ENCODE results near the gene SYNM.

Gene SYNM

DNA sequence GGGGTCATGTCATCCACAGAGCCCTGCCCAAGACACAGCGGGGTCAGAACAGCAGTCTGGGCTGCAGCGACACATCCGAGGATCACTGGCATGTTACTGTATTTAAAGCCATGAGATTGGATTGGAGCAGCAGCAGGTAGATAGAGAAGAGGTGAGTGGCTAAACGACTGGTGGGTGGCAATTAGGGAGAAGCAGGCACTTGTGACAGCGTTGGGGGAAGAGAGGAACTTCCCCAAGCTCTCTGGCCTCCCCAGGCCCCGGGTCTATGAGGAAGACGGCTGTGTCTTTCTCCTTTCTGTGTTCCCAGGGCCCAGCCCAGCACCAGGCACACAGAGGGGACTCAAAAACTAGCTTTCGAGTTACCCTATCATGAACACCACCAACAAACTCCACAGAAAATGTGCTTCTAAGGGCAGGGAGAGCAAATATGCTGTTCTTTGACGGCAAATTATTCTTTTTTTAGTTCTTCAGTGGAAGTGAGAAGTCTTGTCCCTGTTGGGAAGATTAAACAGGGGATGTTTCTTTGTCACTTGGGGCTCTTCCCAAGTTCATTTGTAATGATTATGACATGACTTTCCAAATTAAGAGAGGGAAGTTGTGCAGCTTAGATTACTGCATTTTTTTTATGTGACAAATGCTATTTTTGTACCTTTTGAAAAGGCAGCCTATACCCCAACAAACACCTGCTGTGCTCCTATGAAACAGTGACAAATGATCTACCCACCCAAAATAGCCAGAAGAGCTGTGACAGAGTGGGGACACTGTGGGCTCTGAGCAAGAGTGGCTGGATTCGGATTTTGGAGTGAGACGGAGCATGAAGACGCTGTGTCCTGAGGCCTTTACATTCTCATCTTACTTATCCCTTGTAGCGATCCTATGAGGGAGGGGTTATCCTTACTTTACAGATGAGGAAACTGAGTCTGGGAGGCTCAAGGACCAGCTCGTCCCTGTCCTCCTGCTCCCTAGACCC, 7.2 kb upstream of the SYNM start:
- 85 to 93% methylated on average over 6 to 11 of the region's 14 CpGs for WGBS, 2 experiments (ENCODE audit: insufficient coverage in 2 of 2)

GRCh38 chr15:99098426-99098825, 6.5 kb upstream of the SYNM start:
- H3K4me3 ChIP-seq (ENCODE audit: extremely low read depth, insufficient read depth, low read length, poor library complexity, severe bottlenecking), result no peak overlapping the region

More for the DNA sequence above, 7.2 kb upstream of the SYNM start:
- Histone ChIP-seq H3K4me1 (ENCODE audit: control insufficient read depth, insufficient read depth, low read length, poor library complexity, severe bottlenecking) (peaks cover 4% of the 10 kb centered on the region), H3K4me3 (ENCODE audit: extremely low read depth, insufficient read depth, low read length, poor library complexity, severe bottlenecking) (no peak overlapping the region), H3K36me3 (ENCODE audit: control insufficient read depth, insufficient read depth, low read length) (no peaks in the 10 kb centered on the region), H3K9me3 (ENCODE audit: control insufficient read depth, low read length) (no peaks in the 10 kb centered on the region), H3K27ac (ENCODE audit: low read depth, low read length, severe bottlenecking) (no peak overlapping the region)

GRCh38 chr15:99098991-99099390, 5.9 kb upstream of the SYNM start:
- 42 to 76% methylated on average over 2 to 5 of the region's 6 CpGs for WGBS, 2 experiments (ENCODE audit: insufficient coverage in 2 of 2)
- Histone ChIP-seq H3K9me3 (ENCODE audit: control insufficient read depth, low read length) (no peaks in the 10 kb centered on the region), H3K27ac (ENCODE audit: low read depth, low read length, severe bottlenecking) (no peak overlapping the region), H3K4me1 (ENCODE audit: control insufficient read depth, insufficient read depth, low read length, poor library complexity, severe bottlenecking) (peaks cover 4% of the 10 kb centered on the region), H3K36me3 (ENCODE audit: control insufficient read depth, insufficient read depth, low read length) (no peaks in the 10 kb centered on the region), H3K4me3 (ENCODE audit: extremely low read depth, insufficient read depth, low read length, poor library complexity, severe bottlenecking) (no peak overlapping the region)

More at GRCh38 chr15:99098426-99098825, 6.5 kb upstream of the SYNM start:
- no peaks in the 10 kb centered on the region for H3K9me3 ChIP-seq (ENCODE audit: control insufficient read depth, low read length)
- H3K36me3 ChIP-seq (ENCODE audit: control insufficient read depth, insufficient read depth, low read length), result no peaks in the 10 kb centered on the region
- H3K4me1 ChIP-seq (ENCODE audit: control insufficient read depth, insufficient read depth, low read length, poor library complexity, severe bottlenecking), result peaks cover 4% of the 10 kb centered on the region
- WGBS, 2 experiments (ENCODE audit: insufficient coverage in 2 of 2), result 91% methylated on average over 10 to 11 of the region's 12 CpGs
- H3K27ac ChIP-seq (ENCODE audit: low read depth, low read length, severe bottlenecking), result no peak overlapping the region

DNA sequence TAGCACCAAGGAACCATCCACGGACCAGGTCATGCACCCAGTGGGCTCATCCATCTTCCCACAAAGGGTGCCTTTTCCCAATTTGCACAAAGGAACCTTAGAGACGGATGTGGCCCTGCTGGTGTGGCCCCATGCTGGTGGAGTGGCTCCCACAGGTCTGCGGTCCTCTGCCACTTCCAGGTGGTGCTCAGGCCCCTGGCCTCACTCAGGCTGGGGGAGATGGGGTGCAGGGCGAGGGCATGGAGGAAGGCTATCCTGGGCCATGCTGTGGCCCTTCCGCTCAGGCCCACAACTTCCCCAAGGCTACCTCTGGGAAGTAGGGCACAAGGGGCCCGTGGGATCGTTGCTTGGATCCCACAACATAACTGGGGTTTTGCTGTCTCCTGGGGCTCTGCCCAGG, 5.2 kb upstream of the SYNM start:
- Histone ChIP-seq H3K9me3 (ENCODE audit: control insufficient read depth, low read length) (no peaks in the 10 kb centered on the region), H3K27ac (ENCODE audit: low read depth, low read length, severe bottlenecking) (no peak overlapping the region), H3K4me1 (ENCODE audit: control insufficient read depth, insufficient read depth, low read length, poor library complexity, severe bottlenecking) (peaks cover 4% of the 10 kb centered on the region), H3K4me3 (ENCODE audit: extremely low read depth, insufficient read depth, low read length, poor library complexity, severe bottlenecking) (no peak overlapping the region), H3K36me3 (ENCODE audit: control insufficient read depth, insufficient read depth, low read length) (no peaks in the 10 kb centered on the region)
- WGBS, 2 experiments (ENCODE audit: insufficient coverage in 2 of 2), result 79 to 93% methylated on average over 5 of the region's 7 CpGs

- Histone ChIP-seq H3K9me3 (ENCODE audit: control insufficient read depth, low read length) (no peaks in the 10 kb centered on the region), H3K4me3 (ENCODE audit: extremely low read depth, insufficient read depth, low read length, poor library complexity, severe bottlenecking) (peak overlapping the region; percentile 18), H3K27ac (ENCODE audit: low read depth, low read length, severe bottlenecking) (no peak overlapping the region), H3K4me1 (ENCODE audit: control insufficient read depth, insufficient read depth, low read length, poor library complexity, severe bottlenecking) (peaks cover 4% of the 10 kb centered on the region), H3K36me3 (ENCODE audit: control insufficient read depth, insufficient read depth, low read length) (no peaks in the 10 kb centered on the region)
- WGBS, 2 experiments (ENCODE audit: insufficient coverage in 2 of 2), result 0 to 5% methylated on average over 21 to 39 of the region's 50 CpGs
Measured at GRCh38 chr15:99100245-99101173, 4.4 kb upstream of the SYNM start.

GRCh38 chr15:99101501-99101900, 3.4 kb upstream of the SYNM start:
- no peaks in the 10 kb centered on the region for H3K36me3 ChIP-seq (ENCODE audit: control insufficient read depth, insufficient read depth, low read length)
- H3K4me3 ChIP-seq (ENCODE audit: extremely low read depth, insufficient read depth, low read length, poor library complexity, severe bottlenecking), result no peak overlapping the region
- H3K27ac ChIP-seq (ENCODE audit: low read depth, low read length, severe bottlenecking), result no peak overlapping the region
- H3K4me1 ChIP-seq (ENCODE audit: control insufficient read depth, insufficient read depth, low read length, poor library complexity, severe bottlenecking), result peaks cover 4% of the 10 kb centered on the region
- WGBS, 2 experiments (ENCODE audit: insufficient coverage in 2 of 2), result 79 to 81% methylated on average over 6 to 7 of the region's 7 CpGs
- H3K9me3 ChIP-seq (ENCODE audit: control insufficient read depth, low read length), result no peaks in the 10 kb centered on the region

DNA sequence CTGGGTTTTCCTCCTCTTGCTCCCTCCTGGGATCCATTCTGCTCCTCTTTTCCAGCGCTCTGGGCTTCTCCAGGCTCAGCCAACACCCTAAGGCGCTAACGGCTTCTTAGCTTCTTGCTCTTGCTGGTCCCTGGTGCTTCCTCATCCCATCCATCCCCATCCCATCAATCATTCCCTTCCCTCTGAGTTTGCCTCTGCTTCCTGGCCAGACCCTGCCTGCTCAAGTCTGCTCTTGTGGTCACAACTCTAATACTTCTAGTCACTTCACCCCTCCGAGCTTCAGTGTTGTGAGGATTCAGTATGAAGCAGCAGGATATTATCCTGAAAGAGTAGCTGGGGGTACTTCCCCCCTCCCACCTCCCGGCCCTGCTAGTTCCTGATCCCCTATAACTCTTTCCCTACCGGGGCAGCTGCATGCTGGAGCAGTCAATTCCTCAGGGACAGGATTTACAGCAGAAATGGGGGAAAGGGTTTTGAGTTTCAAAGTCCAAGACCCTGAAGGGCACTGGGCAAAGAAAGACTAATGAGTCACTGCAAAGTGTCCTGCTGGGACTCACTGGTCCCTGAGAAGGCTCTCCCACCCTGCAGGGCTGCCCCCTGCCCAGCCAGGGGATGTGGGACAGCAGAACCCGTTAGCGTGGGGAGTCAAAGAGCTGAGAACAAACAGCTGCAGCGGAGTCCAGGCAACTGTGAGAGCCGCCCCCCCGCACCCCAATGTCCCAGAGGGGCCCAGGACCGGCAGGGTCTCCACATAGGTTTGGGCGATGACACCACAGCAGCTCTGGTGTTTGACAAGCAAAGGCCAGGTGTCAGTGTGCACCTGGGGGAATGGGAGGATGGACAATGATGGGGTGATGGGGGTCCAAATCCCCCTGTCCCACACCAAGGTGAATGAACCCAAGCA, 2.3 kb upstream of the SYNM start:
- Histone ChIP-seq H3K27ac (ENCODE audit: low read depth, low read length, severe bottlenecking) (no peak overlapping the region), H3K9me3 (ENCODE audit: control insufficient read depth, low read length) (no peaks in the 10 kb centered on the region), H3K4me1 (ENCODE audit: control insufficient read depth, insufficient read depth, low read length, poor library complexity, severe bottlenecking) (peaks cover 4% of the 10 kb centered on the region), H3K4me3 (ENCODE audit: extremely low read depth, insufficient read depth, low read length, poor library complexity, severe bottlenecking) (no peak overlapping the region), H3K36me3 (ENCODE audit: control insufficient read depth, insufficient read depth, low read length) (no peaks in the 10 kb centered on the region)
- WGBS, 2 experiments (ENCODE audit: insufficient coverage in 2 of 2), result 86 to 90% methylated on average over 10 to 12 of the region's 13 CpGs

GRCh38 chr15:99103279-99103678, 1.6 kb upstream of the SYNM start:
- 84 to 94% methylated on average over 2 of the region's 2 CpGs for WGBS, 2 experiments (ENCODE audit: insufficient coverage in 2 of 2)

DNA sequence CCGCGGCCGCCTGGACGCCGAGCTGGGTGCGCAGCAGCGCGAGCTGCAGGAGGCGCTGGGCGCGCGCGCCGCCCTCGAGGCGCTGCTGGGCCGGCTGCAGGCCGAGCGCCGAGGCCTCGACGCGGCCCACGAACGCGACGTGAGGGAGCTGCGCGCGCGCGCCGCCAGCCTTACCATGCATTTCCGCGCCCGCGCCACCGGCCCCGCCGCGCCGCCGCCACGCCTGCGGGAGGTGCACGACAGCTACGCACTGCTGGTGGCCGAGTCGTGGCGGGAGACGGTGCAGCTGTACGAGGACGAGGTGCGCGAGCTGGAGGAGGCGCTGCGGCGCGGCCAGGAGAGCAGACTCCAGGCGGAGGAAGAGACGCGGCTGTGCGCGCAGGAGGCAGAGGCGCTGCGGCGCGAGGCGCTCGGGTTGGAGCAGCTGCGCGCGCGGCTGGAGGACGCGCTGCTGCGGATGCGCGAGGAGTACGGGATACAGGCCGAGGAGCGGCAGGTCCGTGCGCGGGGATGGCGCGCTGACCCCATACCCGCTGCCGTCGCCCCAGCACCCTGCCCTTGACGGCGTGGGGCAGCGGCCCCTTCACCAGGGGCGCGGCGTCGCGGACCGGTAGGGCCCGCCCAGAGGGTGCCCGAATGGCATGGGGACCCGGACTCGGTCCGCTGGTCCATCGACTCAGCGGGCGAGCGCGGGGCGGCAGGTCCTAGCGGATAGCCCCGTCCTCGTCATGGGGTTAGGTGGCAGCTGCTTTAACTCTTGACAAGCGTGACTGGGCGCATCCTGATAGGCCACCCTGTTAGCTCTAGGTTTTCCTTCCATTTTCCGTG, 848 bp downstream of the SYNM start:
- peak overlapping the region; percentile 52 for H3K4me3 ChIP-seq (ENCODE audit: extremely low read depth, insufficient read depth, low read length, poor library complexity, severe bottlenecking)
- H3K4me1 ChIP-seq (ENCODE audit: control insufficient read depth, insufficient read depth, low read length, poor library complexity, severe bottlenecking), result peaks cover 5% of the 10 kb centered on the region
- H3K27ac ChIP-seq (ENCODE audit: low read depth, low read length, severe bottlenecking), result no peak overlapping the region
- WGBS, 2 experiments (ENCODE audit: insufficient coverage in 2 of 2), result 3% methylated on average over 103 to 116 of the region's 116 CpGs
- H3K9me3 ChIP-seq (ENCODE audit: control insufficient read depth, low read length), result no peaks in the 10 kb centered on the region
- peaks cover 10% of the 10 kb centered on the region for H3K36me3 ChIP-seq (ENCODE audit: control insufficient read depth, insufficient read depth, low read length)

More at GRCh38 chr15:99103279-99103678, 1.6 kb upstream of the SYNM start:
- no peaks in the 10 kb centered on the region for H3K9me3 ChIP-seq (ENCODE audit: control insufficient read depth, low read length)
- no peak overlapping the region for H3K27ac ChIP-seq (ENCODE audit: low read depth, low read length, severe bottlenecking)
- peaks cover 4% of the 10 kb centered on the region for H3K4me1 ChIP-seq (ENCODE audit: control insufficient read depth, insufficient read depth, low read length, poor library complexity, severe bottlenecking)
- H3K36me3 ChIP-seq (ENCODE audit: control insufficient read depth, insufficient read depth, low read length), result no peaks in the 10 kb centered on the region
- H3K4me3 ChIP-seq (ENCODE audit: extremely low read depth, insufficient read depth, low read length, poor library complexity, severe bottlenecking), result no peak overlapping the region

Measured in mesodermal cell (in vitro differentiated cells).